Ishikawa (cell line): Measurements from ENCODE around the gene RGS16.

Experiments
- CEBPB ChIP-seq: IDR thresholded peaks from 2 replicates; pipeline ENCODE4 v1.6.1; 2012
- CREB1 ChIP-seq: IDR thresholded peaks from 2 replicates; pipeline ENCODE4 v1.6.1; 2012; ENCODE audit warnings: low read depth
- EGR1 ChIP-seq: IDR thresholded peaks from 2 replicates; pipeline ENCODE4 v1.6.1; 2012
- EP300 ChIP-seq: IDR thresholded peaks from 2 replicates; pipeline ENCODE4 v1.6.1; 2012; ENCODE audit warnings: borderline replicate concordance
- FOXM1 ChIP-seq: IDR thresholded peaks from 2 replicates; pipeline ENCODE4 v1.6.1; 2012; ENCODE audit warnings: low read depth, borderline replicate concordance
- NFIC ChIP-seq: IDR thresholded peaks from 2 replicates; pipeline ENCODE4 v1.6.1; 2012
- RAD21 ChIP-seq: IDR thresholded peaks from 2 replicates; pipeline ENCODE4 v1.6.1; 2012; ENCODE audit warnings: low read depth
- TAF1 ChIP-seq: IDR thresholded peaks from 2 replicates; pipeline ENCODE4 v1.6.1; 2012; ENCODE audit warnings: low read depth, mild to moderate bottlenecking
- TCF12 ChIP-seq: IDR thresholded peaks from 2 replicates; pipeline ENCODE4 v1.6.1; 2012; ENCODE audit warnings: low read depth
- TEAD4 ChIP-seq: IDR thresholded peaks from 2 replicates; pipeline ENCODE4 v1.6.1; 2012
- YY1 ChIP-seq: IDR thresholded peaks from 2 replicates; pipeline ENCODE4 v1.6.1; 2012; ENCODE audit warnings: low read depth
- ZBTB7A ChIP-seq: IDR thresholded peaks from 2 replicates; pipeline ENCODE4 v1.6.1; 2012; ENCODE audit warnings: low read depth
- TF ChIP-seq, protein P1 (sequence below): IDR thresholded peaks from 2 replicates; pipeline ENCODE4 v1.6.1; 2012
- TF ChIP-seq, protein P2 (sequence below): IDR thresholded peaks from 2 replicates; pipeline ENCODE4 v1.6.1; 2012
- TF ChIP-seq, protein P3 (sequence below): IDR thresholded peaks from 2 replicates; pipeline ENCODE4 v1.6.1; 2012; ENCODE audit warnings: low read depth, mild to moderate bottlenecking

RGS16 gene, protein sequence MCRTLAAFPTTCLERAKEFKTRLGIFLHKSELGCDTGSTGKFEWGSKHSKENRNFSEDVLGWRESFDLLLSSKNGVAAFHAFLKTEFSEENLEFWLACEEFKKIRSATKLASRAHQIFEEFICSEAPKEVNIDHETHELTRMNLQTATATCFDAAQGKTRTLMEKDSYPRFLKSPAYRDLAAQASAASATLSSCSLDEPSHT

DNA sequence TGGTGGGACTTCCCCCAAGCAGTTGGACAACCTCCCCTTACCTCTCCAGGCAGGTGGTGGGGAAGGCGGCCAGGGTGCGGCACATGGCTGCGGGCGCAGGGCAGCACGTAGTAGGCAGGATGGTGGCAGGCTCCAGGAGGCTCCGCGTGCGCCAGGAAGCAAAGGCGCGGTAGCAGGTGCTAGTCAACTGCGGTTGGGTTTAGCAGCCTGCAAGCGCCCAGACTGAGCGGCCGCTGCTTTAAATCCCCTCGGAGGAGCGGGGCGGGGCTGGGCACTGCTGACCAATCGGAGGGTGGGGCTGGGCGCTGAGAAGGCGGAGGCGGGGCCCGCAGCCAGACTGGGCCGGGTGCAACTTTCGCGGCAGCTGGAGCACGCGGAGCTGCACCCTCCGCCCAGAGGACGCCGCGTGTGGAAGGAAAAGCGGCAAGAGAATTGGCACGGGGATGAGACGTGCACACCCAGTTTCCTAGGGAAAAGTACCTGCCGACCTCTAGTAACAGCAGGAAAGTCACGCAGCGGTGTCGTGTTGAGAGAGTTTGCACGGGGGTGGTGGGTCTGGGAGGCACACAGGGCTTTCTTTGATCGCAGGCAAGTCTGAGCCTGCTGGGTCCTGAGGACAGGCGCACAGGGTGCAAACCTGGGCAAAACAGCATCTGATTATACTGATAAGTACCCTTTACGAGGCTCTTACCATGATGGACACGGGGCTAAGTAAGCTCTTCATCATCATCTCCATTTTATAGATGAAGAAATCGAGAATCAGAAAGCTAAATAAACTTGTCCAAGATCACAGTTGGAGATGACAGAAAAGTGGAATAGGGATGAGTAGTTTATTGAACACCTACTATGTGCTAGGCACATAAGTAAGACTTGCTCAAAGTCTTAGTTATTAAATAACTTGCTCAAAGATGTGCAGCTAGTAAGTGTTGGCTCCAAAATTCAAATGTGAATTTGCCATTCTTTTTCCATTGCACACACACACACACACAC is at the start of gene RGS16:
RGS16 (minus strand) TSS at position 215 of the 990 bp plus-strand sequence; CDS start at position 85, 130 bp downstream.
- TF ChIP-seq, protein P1, sequence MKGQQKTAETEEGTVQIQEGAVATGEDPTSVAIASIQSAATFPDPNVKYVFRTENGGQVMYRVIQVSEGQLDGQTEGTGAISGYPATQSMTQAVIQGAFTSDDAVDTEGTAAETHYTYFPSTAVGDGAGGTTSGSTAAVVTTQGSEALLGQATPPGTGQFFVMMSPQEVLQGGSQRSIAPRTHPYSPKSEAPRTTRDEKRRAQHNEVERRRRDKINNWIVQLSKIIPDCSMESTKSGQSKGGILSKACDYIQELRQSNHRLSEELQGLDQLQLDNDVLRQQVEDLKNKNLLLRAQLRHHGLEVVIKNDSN, result no peak; the same call in 1 of the 2 replicates
- TF ChIP-seq ZBTB7A, result no peak
- no peak for TF ChIP-seq RAD21
- TF ChIP-seq TCF12, result 0 out of 2 replicates have a peak, but pooled peaks have one; percentile 23
- no peak for TF ChIP-seq TAF1
- no peak for TF ChIP-seq NFIC
- no peak for TF ChIP-seq EGR1
- TF ChIP-seq FOXM1, result no peak
- no peak for TF ChIP-seq EP300
- TF ChIP-seq, protein P2, sequence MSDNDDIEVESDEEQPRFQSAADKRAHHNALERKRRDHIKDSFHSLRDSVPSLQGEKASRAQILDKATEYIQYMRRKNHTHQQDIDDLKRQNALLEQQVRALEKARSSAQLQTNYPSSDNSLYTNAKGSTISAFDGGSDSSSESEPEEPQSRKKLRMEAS, result peak; percentile 99
- TF ChIP-seq CEBPB, result no peak
- no peak for TF ChIP-seq TEAD4
- TF ChIP-seq, protein P3, sequence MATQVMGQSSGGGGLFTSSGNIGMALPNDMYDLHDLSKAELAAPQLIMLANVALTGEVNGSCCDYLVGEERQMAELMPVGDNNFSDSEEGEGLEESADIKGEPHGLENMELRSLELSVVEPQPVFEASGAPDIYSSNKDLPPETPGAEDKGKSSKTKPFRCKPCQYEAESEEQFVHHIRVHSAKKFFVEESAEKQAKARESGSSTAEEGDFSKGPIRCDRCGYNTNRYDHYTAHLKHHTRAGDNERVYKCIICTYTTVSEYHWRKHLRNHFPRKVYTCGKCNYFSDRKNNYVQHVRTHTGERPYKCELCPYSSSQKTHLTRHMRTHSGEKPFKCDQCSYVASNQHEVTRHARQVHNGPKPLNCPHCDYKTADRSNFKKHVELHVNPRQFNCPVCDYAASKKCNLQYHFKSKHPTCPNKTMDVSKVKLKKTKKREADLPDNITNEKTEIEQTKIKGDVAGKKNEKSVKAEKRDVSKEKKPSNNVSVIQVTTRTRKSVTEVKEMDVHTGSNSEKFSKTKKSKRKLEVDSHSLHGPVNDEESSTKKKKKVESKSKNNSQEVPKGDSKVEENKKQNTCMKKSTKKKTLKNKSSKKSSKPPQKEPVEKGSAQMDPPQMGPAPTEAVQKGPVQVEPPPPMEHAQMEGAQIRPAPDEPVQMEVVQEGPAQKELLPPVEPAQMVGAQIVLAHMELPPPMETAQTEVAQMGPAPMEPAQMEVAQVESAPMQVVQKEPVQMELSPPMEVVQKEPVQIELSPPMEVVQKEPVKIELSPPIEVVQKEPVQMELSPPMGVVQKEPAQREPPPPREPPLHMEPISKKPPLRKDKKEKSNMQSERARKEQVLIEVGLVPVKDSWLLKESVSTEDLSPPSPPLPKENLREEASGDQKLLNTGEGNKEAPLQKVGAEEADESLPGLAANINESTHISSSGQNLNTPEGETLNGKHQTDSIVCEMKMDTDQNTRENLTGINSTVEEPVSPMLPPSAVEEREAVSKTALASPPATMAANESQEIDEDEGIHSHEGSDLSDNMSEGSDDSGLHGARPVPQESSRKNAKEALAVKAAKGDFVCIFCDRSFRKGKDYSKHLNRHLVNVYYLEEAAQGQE, result no peak
- TF ChIP-seq CREB1, result no peak

DNA sequence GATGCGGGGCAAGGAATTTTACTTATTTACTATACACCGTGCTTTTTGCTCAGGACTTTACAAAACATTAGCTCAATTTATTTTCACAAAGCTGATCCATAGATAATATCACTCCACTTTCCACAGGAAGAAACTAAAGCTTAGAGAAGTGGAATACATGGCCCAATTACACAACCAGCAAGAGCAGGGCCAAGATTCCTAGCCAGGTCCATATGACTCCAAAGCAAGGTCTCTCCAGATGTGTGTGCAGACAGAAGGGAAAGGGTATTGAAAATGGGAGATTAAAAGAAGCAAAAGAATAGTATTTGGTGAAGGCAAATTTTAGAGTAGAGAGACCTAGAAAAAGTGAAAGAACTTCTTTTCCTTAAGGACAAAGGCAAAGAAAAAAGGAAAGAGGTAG is 49.8 kb upstream of the RGS16 start:
- no peak for TF ChIP-seq TAF1

DNA sequence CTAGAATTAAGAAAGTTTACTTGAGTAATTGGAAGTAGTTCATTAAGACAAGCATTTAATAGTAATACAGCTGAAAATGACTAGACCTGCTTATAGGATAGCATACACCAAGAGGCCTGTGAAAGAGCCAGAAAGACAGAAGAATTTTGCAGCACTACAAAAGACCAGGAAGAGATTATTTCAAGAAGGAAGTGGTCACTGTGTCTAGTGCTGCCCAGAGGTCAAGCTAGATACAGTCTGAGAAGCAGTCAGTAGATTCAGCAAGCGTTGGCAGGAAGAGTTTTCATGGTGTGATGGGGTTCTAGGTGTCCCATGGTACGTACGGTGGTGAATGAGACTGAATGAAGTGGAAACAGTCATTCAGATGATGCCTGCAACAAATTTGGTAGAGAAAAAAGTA is 48.7 kb upstream of the RGS16 start:
- TF ChIP-seq NFIC, result no peak
- TF ChIP-seq YY1, result no peak
- no peak for TF ChIP-seq TAF1
- TF ChIP-seq EGR1, result no peak
- TF ChIP-seq CEBPB, result no peak
- no peak for TF ChIP-seq TEAD4
- no peak for TF ChIP-seq EP300
- TF ChIP-seq, protein P3, result no peak
- TF ChIP-seq, protein P2, result no peak
- TF ChIP-seq FOXM1, result no peak
- no peak for TF ChIP-seq ZBTB7A
- no peak for TF ChIP-seq TCF12
- TF ChIP-seq RAD21, result no peak
- TF ChIP-seq, protein P1, result no peak
- no peak for TF ChIP-seq CREB1

DNA sequence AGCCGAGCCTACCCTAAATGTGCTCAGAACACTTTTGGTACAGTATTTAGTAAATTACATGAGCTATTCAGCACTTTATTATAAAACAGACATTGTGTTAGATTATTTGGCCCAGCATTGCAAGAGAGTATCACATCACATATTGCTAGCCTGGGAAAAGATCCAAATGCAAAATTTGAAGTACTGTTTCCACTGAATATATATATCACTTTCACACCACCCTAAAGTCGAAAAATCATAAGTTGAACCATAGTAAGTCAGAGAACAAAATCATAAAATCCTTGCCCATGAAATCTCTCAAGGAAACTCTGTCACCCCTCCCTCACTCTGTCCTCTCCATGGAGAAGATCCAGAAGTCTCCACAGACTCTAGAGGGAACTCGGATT is 47.1 kb upstream of the RGS16 start:
- TF ChIP-seq TEAD4, result no peak
- TF ChIP-seq, protein P2, result no peak
- TF ChIP-seq, protein P1, result no peak
- TF ChIP-seq TAF1, result no peak
- TF ChIP-seq, protein P3, result no peak
- TF ChIP-seq TCF12, result no peak
- TF ChIP-seq RAD21, result no peak
- TF ChIP-seq CEBPB, result no peak
- no peak for TF ChIP-seq FOXM1
- no peak for TF ChIP-seq CREB1
- no peak for TF ChIP-seq NFIC
- TF ChIP-seq YY1, result no peak
- TF ChIP-seq EGR1, result no peak
- no peak for TF ChIP-seq EP300
- no peak for TF ChIP-seq ZBTB7A
